ENCODE data around the gene MAMLD1.

Gene MAMLD1

DNA sequence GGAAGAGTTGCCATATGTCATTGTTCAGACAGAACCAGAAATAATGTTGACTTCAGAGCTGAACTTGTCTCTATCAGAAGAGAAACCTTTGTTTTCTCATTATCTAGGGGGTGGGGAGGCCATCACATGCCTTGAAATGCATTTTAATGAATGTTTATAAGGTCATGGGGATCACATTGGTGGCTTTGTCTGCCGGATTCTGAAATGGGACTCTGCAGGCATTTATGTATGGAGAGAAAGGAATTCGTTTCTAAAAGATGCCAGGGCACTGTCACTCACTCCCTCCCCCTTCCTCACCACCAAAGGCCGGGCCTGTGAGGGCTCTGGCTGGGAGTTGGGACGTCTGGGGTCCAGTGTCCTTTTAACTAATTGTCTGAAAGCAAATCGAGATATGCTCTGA is 102.2 kb downstream of the MAMLD1 start:
- no peak for DNase-seq

DNA sequence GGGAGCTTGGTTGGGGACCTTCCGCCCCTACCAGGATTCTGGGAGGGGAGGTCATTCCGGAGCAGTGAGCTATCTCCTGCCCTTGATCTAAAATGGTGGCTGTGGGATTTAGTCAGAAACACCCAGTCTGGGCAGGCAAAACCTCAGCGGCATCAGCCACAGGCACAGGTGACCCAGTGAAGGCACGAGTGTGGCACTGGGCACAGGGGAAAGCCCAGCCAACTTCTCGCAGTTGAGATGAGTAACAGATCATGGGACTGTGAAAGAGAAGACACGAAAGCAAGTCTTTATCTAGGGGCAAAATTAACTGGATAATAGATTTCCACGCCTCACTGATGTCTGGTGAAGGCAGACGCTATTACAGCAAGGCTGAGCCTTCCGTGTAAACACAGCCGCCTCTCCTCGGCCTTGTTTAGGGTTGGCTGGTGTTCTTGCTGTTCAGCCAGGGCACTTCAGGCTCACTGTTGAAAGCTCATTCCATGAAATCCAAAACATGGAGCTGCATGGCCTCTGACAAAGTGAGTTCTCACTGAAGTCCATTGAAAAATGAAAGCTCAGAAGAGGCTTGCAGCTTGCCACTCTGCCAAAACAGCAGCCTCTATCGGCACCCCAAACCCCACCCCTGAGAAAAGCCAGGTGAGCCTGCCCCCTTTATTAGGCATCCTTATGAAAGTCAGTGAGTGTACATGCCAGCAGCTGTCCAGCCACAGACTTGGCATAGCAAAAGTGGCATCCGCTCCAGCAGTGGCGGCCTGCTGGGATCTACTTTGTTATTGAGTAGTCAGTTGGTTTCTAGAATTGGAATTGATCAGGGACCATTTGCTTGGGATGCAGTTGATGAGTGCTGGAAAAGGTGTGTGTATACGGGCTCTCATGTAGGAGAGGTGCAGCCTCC is 103.0 kb downstream of the MAMLD1 start:
- no peak for DNase-seq

DNA sequence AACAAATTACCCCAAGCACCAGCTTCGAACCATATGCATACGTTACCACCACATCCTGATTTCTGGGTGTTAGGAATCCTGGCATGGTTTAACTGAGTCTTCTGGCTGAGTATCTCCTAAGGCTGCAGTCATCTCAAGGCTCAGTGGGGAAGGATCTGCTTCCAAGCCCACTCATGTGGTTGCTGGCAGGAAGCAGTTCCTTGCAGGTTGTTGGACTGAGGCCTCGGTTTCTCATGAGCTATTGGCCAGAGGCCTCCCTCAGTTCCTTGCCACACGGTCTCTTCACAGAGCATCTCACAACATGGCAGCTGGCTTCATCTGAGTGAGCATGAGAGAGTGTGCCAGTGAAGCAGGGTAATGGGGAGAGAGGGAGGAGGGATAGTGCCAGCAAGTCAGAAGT is 109.2 kb downstream of the MAMLD1 start:
- DNase-seq = no peak

DNA sequence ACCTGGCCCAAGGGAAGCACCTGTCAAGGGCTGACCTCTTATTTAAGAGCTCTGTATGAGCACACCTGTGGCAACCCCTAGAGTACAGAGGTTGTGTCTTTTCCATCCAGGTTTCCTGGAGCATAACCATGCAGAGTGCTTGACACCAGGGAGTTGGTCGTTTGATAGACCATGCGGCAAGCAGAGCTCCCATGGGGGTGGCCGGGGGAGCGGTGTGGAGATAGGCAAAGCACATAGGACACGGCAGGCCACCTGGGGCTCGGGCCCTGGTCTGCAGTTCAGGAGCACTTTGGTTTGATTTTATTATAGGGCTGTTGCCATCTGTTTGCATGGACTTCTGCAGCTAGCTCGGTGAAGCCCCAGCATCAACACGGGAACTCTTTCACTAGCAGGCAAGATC is 110.3 kb downstream of the MAMLD1 start:
- DNase-seq = no peak

DNA sequence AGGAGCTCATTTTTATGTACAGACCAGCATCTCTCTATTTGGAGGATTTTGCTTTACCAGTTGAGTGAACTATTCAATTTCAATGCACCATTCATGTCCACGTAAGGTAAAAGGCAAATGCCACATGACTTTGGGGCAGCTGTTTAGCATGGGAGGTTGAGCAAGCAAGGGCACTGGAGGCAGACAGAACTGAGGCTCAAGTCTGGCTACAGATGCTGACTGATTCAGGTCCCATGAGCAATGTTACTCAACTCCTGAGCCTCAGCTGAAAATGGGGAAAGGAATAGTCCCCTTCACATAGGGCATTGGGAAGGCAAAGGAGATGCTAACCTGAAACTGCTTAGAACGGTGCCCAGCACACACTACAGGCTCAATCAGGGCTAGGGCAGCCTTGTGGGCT is 112.3 kb downstream of the MAMLD1 start:
- no peak for DNase-seq

DNA sequence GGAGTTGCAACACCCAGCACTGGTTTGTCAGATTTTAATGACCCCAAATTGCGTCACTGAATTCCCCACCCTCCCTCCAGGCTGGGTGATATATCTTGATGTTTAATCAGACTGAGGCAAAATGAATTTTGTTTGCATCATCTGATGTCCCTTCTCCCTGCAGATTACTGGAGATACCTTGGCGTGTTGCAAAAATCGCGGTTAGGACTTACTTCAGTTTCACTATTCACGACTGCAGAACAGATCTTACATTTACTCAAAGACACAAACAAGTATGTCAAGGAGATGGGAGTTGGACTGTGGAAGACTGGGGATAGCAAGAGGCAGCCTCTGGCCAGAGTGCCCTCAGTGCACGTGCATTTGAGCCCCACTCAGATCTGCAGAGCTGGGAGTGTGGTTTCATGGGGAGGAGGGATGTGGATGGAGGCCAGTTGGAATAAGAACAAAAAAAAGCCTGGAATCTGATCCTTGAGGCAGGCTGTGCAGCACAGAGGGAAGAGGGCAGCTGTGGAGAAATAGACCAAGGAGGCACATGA is 113.1 kb downstream of the MAMLD1 start:
- DNase-seq = no peak

DNA sequence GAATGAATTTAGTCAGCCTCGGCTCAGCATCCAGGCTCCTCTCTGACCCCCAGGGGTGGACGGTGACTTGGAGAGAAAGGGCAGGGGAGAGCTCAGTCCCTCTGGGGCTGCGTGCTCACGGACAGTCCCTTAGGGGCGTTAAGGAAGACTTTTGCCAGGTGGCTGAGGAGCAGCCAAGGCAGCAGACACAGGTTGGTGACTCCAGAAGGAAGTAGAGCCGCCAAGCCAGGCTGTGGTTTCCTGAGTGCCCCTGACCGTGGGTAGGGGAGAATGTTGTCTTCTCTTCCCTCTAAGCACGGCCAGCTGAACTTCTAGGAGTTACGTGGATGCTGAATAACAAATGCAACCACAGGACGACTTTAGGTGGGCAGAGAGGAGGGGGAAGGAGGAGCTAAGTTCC is 114.3 kb downstream of the MAMLD1 start:
- no peak for DNase-seq

DNA sequence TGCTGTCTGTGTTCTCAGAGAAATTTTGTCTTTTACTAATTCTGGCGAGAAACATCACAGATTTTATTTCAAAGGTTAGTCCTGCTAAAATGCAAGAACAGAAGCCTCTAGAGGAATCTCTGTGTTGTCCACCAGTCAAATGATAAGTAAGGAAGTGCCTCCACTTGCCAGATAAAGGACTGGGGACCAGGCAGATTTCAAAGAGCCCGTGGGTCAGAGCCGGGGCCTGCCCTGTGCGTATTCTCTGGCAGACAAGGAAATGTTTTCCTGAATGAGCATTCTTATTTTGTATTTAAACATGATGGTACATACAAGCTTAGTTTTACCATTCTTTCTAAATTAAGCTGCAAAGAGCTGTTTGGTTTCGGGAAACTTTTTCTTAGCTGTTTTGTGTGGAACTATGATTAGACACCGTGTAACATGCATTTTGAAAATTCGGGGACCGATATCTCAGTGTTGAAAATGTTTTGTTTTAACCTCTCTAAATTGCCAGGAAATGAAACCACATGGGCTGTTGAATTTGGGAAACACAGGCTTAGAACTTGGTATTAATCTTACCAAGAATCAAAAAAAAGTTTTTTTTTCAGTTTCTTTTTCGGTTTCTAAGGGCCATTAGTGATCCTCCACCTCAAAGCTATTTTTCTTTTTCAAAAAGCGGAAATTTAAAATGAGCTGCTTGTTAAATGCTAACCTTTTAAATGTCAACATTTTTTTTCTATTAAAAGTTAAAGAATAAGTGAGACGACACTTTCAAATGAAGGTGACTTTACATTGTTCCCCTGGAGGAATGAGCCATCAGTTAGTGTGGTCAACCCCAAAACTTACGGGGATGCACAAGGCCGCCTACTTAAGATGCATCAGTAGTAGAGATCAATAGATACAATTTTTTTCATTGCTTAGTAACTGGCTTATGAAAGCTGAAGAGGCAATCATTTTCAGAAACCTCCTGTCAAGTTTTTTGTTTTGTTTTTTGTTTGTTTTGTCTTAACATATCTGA is 115.7 kb downstream of the MAMLD1 start:
- no peak for DNase-seq

DNA sequence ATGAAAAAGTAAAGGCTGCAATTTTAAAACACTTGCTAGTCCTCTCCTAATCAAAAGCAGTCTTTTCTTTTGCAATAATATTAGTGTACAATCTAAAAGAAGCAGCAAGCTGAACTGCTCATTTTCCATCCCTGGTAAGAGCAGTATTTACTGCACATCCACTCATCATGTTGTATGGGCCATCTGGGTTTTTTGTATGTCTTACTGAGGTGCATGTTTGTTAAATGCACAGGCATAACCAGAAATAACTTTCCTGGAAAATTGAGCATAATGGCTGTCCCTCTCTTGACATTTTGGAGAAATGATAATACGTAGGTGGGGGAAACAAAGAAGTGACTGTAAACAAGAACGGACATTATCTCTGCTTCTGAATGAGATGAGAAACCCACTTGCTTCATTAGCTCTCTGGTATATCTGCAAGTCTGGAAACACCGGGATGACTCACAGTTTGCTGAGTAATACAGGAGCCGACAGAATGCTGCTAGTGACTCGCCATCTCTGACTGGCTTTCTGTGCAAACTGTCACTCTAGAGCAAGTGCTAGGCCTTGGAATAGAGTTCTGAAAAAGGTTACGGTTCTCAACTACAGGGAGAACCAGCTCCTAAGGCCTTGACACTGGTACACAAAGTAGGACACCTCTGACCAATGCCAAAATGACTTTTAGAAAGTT is 119.6 kb downstream of the MAMLD1 start:
- peak; percentile 48 for DNase-seq

DNA sequence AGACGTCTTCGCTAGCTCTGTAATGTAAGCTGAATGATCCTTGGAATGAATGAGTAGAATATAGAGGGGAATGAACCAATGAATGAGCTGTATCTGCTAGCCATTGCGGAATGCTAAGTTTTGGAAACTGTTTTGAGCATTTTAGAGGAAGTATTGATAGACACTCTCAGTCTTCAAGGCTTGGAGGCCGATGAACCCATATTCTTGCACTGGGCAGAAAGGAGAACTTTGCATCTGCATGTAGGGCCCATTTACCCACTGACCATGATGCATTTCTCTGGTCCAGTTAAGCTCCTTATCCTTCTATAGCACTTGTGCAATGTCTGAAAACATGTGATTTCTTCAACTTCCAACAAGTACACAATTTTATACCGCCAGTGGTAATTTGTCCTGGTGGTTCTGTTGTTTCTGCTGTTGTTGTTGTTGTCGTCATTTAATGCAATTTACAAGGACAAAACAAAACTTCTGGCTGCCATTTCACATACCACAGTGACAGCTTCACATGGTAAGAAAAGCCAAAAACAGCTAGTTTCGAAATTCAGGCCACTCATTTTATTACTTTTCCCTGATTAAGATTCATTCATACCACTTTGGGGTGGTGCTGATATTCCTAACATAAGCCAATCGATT is 120.4 kb downstream of the MAMLD1 start:
- no peak for DNase-seq

DNA sequence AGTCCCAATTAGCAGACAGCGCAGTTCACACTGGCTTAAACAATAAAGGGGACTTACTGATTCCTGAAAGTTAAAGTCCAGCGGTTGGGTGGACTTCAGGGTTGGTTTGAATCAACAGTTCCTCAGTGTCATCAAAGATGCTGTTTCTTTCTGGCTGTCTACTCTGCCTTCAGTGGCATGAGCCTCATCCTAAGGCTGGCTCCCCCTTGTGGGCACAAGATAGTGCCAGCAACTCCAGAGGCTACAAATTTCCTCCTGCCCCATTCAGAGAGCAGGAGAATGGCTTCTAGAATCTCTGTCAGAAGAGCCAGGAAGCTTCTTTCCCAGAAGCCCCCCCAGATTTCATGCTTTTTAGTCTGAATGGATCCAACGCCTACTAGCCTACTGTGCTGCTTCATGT is 122.9 kb downstream of the MAMLD1 start:
- DNase-seq = no peak

DNA sequence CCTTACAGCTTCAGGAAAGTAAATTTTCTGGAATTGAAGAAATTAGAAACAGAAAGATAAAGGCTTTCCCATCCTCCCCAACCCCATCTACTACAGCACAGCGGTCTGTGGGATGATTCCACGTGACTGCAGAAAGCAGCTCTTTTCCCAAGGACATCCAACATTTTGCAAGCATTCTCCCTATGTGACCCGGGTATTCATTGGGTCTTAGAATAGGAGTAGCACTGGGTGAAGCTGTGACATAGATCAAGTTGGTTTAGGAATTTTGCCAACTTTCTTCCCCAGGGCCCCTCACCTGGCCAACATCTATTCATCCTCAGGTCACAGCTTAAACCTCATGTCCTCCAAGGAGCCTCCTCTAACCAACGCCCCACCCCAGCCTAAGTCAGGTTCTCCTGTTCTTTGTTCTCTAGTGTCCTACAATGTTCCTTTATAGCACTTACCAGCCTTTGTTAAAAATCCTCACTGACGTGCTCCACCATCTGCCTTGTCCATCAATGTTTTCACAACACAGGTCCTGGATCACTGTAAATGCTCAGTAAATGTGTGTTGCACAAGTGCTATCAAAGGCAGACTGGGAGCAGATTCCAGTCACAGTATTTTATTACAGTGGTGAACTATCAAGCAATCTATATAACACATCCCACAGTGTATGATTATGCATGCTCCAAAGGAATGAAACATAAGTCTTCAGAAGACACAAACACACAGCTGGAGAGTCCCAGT is 124.4 kb downstream of the MAMLD1 start:
- no peak for DNase-seq

DNA sequence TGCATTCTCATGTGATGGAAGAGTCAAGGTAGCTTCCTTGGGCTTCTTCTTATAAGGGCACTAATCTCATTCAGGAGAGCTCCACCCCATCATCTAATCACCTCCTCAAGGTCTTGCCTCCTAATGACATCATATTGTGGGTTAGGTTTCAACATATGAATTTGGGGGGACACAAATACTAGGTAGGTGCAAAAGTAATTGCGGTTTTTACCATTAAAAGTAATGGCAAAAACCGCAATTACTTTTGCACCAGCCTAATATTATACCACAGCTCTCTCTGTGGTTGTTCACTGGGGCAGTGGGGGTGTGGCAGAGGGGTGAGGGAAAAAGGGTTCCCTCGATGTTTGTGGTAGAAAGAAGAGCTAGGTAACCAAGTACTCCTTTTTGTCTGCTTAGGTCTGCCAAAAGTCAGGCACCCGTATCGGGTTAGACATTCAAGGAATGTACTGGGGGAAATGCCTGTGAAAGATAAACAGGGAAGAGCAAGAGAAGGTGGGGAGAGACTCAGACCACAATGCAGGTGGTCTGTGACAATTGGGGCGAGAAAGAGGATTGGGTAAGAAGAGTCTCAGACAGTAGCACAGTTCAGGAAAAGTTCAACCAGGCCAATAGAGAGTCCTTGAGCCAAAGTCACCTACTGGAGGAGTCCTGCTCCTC is 126.4 kb downstream of the MAMLD1 start:
- DNase-seq = peak; percentile 1

DNA sequence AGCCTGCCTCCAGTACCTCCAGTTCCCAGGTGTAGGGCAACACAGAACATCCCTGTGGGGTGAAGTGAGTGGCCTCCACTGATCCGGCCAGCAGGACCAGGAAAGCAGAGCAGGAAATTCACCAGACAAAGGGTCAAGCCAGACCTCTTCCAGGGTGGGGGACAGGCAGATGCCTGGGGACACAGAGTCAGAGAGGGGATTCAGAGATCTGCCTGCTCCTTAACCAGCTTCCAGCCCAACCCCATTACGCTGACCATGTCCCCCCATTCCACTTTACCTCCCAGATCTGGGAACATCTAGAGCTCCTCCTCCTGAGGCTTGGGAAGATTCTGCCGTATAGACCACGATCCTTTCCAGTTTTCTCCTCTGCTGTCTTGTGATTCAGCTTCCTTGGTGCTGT is 132.4 kb downstream of the MAMLD1 start:
- no peak for DNase-seq

DNA sequence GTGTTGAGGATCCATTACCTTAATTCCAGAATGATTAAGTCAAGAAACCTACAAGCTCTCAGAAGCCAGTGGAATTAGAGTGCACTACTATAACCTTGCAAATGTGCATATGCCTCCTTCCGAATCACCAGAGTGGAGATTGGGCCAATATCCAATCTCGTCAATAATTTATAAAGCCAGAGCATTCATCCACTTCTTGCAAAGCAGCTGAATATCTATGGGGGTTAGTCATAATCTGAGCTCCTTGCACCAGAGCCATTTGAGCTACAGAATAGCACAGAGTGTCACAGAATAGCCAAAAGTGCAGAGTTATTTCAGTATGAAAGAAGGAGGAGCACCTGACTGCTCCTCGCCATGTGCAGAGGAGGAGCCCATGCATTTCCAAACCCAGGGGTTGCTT is 136.1 kb downstream of the MAMLD1 start:
- no peak for DNase-seq

DNA sequence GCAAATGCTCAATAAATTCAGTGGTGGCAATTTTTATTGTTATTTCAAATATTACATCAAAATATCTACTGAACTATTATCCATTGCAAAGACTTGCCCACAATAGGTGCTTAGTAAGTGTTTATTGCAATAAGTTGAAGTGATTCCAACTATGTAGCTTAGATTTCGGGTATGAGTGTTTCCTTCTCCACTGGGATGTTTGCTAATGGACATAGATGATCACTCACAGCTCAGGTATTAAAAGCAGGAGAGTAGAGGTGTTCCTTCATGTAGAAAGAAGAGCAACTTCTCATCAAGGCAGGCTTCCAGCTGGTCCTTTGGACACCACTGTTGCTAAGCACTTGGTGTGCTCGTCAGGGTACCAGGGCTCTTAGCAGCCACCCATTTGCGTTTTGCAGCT is 139.0 kb downstream of the MAMLD1 start:
- DNase-seq = no peak

DNA sequence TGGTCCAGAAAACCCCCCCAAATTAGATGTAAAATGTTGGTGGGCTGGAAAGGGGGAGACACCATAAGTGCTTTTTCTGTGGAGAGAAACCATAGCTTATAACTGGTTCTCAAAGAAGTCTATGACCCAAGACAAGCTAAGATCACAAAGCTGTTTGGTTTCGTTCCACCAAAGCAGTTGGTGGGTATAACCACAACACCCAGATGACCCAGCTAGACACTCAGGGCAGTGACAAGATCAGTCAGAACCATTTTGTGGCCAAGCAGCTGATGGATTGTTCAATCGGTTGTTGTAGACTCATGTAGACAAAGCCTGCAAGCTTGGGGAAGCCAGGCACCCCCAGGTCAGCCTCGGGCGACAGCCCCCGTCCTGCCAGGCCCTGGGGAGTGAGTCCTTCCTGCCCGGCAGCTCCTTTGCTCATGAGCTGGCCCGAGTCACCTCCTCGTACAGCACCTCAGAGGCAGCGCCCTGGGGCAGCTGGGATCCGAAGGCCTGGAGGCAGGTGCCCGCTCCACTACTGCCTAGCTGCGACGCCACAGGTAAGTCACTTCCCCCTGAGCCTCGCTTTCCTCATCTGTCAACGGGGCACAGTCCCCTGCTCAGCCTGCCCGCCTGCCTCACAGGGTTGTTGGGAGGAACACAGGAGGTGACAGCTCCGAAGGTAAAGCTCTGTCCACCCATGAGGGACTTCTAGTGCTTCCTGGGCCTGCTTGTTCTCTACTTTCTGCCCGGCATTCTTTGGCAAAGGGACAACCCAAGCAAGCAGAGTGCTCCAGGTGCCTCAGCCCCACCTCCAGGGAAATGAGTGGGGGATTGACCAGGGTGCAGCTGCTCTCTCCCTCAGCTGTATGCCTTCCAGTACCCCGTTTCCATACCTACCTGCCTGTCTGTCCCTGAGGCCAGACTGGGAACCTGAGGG is 140.1 kb downstream of the MAMLD1 start:
- DNase-seq = no peak

DNA sequence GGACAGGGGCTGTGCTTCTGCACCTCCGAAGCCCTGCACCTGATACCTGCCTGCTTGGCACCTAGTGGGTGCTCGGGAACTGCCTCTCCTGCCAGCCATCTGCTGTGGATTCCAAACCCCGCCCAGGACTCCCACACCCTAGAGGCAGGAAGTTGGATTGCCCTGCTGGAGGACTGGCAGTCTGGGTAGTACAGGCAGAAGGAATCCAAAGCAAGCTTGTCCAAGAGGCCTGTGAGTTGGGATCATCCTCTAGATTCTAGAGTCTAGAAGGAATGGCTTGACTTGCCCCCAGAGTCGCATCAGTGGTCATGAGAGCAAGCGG is 140.7 kb downstream of the MAMLD1 start:
- peak; percentile 37 for DNase-seq

DNA sequence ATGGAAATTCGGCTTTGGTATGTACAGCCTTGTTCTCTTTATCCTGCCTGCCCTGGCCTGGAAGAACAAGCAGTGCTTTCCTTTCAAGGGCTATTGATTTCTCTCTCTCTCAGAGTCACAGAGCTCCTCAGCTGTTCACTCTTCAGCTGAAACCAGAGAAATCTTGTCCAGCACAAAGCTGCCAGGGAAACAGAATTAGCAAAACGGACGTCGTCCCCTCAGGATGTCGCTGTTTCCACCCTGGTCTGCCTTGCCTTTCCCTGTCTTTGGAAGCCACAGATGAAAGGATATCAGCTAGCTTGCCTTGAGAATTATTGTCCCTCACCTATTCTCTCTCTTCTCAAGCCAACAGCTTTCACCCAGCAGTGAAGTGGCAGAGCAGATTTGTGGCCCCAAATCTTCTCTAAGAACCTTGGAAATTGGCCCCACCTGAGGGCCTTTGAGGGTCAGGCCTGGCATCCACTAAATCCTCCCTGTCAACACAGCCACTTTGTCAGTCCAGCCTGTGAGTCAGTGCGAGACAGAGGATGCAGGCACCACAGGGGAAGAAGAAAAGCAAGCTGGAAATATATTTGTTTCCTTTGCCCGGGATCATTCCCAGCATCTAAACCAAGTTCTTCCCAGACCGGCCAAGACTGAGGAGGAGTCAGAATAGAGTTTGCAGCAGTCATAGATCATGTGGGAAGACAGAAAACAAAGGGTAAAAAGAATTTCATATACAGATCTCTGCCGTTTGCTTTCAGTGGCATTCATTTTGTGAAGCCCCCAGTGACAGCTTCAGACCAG is 141.5 kb downstream of the MAMLD1 start:
- DNase-seq = no peak

Data from NCI-H226 (cell line).